ENCODE measurements around the gene ITGB6.

Gene ITGB6

GRCh38 chr2:160051371-160051800 lies 148.7 kb downstream of the ITGB6 start:
- no peak for DNase-seq (ENCODE audit: low read depth in 2 of 2)

- no peak for DNase-seq (ENCODE audit: low read depth in 2 of 2)
Observed at GRCh38 chr2:160050147-160050546, 149.9 kb downstream of the ITGB6 start.

Measured in stimulated activated CD4-positive, alpha-beta T cell treated with anti-CD3 and anti-CD28 coated beads, Interleukin-1b, Interleukin-23, amount 100 ng/mL, for 4 hours (primary cell).